ENCODE data around the gene PRDM16.

GRCh38 chr1:3474421-3474820 is 405.4 kb downstream of the PRDM16 start:
- no peak for TF ChIP-seq CTCF (conservative IDR thresholded peaks at IDR 0.05; ENCODE audit: low read length)
- no peak for TF ChIP-seq EZH2phosphoT487 (IDR thresholded peaks at IDR 0.05; ENCODE audit: borderline replicate concordance)
